Small intestine (tissue), 16 donors: ENCODE results near the gene SEPHS2. TPM values are rescaled to one million over a fixed set of nuclear protein-coding genes. Genes with fewer than 3 reads are reported as not detected.
A peak's percentile ranks its signal among the peaks of the same experiment; 100 is the strongest.

Source experiments
- DNase-seq, 2 donors: peaks; one replicate each; pipeline versions ENCODE4 v3.0.0 to v3.0.0-alpha.2; 2013
- FAIRE-seq: peaks from 2 replicates; lab custom pipeline; 2012; peaks lifted over from hg19 to GRCh38; lab: Jason Lieb, UNC
- H3K27ac ChIP-seq, 3 donors: one replicate each; pipeline ENCODE4 v1.5.1; 2013; ENCODE audit warnings: low read length in 2 of 3, mild to moderate bottlenecking in 2 of 3, control low read depth in 1 of 3, inconsistent platforms in 1 of 3, low read depth in 1 of 3, moderate library complexity in 1 of 3
- H3K27me3 ChIP-seq, 3 donors: one replicate each; pipeline ENCODE4 v1.6.1; 2013; ENCODE audit warnings: low read length in 3 of 3, inconsistent platforms in 1 of 3; ENCODE audit not compliant: control insufficient read depth in 3 of 3, insufficient read depth in 3 of 3
- H3K36me3 ChIP-seq, 3 donors: one replicate each; pipeline ENCODE4 v1.6.1; 2013; ENCODE audit warnings: low read length in 3 of 3, inconsistent platforms in 1 of 3, low read depth in 1 of 3, mild to moderate bottlenecking in 1 of 3, moderate library complexity in 1 of 3; ENCODE audit not compliant: control insufficient read depth in 3 of 3, insufficient read depth in 2 of 3
- H3K4me1 ChIP-seq, 3 donors: one replicate each; pipeline ENCODE4 v1.6.1; 2013; ENCODE audit warnings: low read length in 2 of 3, inconsistent platforms in 1 of 3, low read depth in 1 of 3, mild to moderate bottlenecking in 1 of 3, moderate library complexity in 1 of 3; ENCODE audit not compliant: control insufficient read depth in 3 of 3, insufficient read depth in 2 of 3
- H3K4me3 ChIP-seq, 3 donors: one replicate each; pipeline ENCODE4 v1.5.1; 2013; ENCODE audit warnings: low read length in 3 of 3, control low read depth in 1 of 3, inconsistent platforms in 1 of 3, low read depth in 1 of 3, mild to moderate bottlenecking in 1 of 3, moderate library complexity in 1 of 3
- H3K9me3 ChIP-seq, 2 donors: one replicate each; pipeline ENCODE4 v1.6.1; 2013; ENCODE audit warnings: low read depth in 1 of 2, low read length in 1 of 2; ENCODE audit not compliant: control insufficient read depth in 2 of 2, insufficient read depth in 1 of 2
- WGBS, 3 donors: extraction: QIAGEN DNeasy Blood & Tissue Kit; methylation state at CpG; one replicate each; pipeline ENCODE4 v1.1.7; 2013; 5-methylcytosine and 5-hydroxymethylcytosine counted together
- long read RNA-seq, 10 donors: transcript quantifications; one replicate each; lab custom pipeline, GENCODE V29; 2026
- polyA plus RNA-seq, 4 donors: library from polyadenylated mRNA; stranded (reverse) in 3 of 4; unstranded in 1 of 4; fragments of 200-250 nt in 3 of 4; fragments of 120-200 nt in 1 of 4; gene quantifications; one replicate each; pipeline versions ENCODE4 v1.2.1 to v1.2.3, GENCODE V29; 2013
- donor health status: healthy with polysubstance abuse.
- donor health status: control.
- donor health status: control.
- donor health status: Bipolar disorder and iron deficiency.
- donor health status: healthy.

The SEPHS2 gene
- 100 to 1,000 TPM in 3 of 4 donors, 10 to 100 TPM in 1; 76.9 to 349 (median 175) TPM for polyA plus RNA-seq
- long read RNA-seq, donor 1 = 0 reads
- long read RNA-seq, donor 2, transcript SEPHS2-201 (1 exons, 2,551 nt) = major isoform, 39 of 39 reads
- long read RNA-seq, donor 2, partial matches to known transcripts = 0 of 39 reads
- long read RNA-seq, donor 2, other reads (novel, unspliced or antisense) = 0 of 39 reads
- long read RNA-seq, donor 3, transcript SEPHS2-201 (1 exons, 2,551 nt) = major isoform, 82 of 82 reads
- long read RNA-seq, donor 3, partial matches to known transcripts = 0 of 82 reads
- long read RNA-seq, donor 3, other reads (novel, unspliced or antisense) = 0 of 82 reads
- long read RNA-seq, donor 4, partial matches to known transcripts = 0 of 3 reads
- long read RNA-seq, donor 4, other reads (novel, unspliced or antisense) = 0 of 3 reads
- long read RNA-seq, donor 5, transcript SEPHS2-201 (1 exons, 2,551 nt) = major isoform, 49 of 49 reads
- long read RNA-seq, donor 5, partial matches to known transcripts = 0 of 49 reads
- long read RNA-seq, donor 5, other reads (novel, unspliced or antisense) = 0 of 49 reads
- long read RNA-seq, donor 6, transcript SEPHS2-201 (1 exons, 2,551 nt) = major isoform, 85 of 85 reads
- long read RNA-seq, donor 6, partial matches to known transcripts = 0 of 85 reads
- long read RNA-seq, donor 6, other reads (novel, unspliced or antisense) = 0 of 85 reads
- long read RNA-seq, donor 7, transcript SEPHS2-201 (1 exons, 2,551 nt) = major isoform, 32 of 32 reads
- long read RNA-seq, donor 7, partial matches to known transcripts = 0 of 32 reads
- long read RNA-seq, donor 7, other reads (novel, unspliced or antisense) = 0 of 32 reads
- long read RNA-seq, donor 8 = 0 reads
- long read RNA-seq, donor 9, transcript SEPHS2-201 (1 exons, 2,551 nt) = major isoform, 30 of 30 reads
- long read RNA-seq, donor 9, partial matches to known transcripts = 0 of 30 reads
- long read RNA-seq, donor 9, other reads (novel, unspliced or antisense) = 0 of 30 reads
- long read RNA-seq, donor 10, transcript SEPHS2-201 (1 exons, 2,551 nt) = major isoform, 92 of 92 reads
- long read RNA-seq, donor 10, partial matches to known transcripts = 0 of 92 reads
- long read RNA-seq, donor 10, other reads (novel, unspliced or antisense) = 0 of 92 reads

DNA sequence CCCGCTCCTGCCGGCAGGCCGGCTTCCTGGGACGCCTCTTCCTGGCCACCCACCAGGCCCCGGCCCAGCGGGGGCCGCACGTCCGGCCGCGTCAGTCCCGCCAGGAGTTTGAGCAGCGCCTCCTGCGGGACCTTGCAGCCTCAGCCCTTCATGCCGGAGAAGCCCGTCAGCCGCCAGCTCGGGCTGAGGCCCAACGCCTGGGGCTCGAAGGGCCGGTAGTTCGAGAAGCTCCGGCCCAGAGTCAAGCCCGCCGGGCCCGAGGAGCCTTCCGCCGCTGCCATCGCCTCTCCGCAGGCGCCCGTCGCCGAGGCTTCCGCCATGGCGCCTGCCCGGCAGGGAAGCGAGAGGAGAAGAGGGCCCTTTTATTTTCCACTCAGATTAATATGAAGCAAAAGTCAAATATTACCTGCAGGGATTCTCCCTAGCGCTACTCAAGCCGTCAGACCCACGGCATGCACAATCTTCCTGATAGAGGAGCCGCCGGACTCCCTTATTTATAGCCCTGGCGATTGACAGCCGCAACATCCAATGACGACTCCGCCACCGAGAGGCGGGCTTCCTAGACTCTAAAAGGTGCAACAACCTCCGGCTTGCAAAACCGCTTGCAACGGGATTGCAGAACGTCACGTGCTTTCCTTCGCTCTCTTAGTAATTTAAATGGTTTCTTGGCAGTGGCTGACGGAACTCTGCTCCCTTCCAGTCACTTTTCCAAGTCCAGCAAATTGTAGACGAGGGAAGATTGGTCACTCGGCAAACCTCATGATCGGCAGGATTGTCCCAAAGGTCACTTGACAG lies at the start of gene SEPHS2:
Gene SEPHS2, minus strand, starts transcription at position 467 of the 795 bp plus-strand sequence. Its CDS starts 147 bp downstream, at position 320.
- H3K4me1 ChIP-seq = peaks cover 0 to 48% (median 15%) of the 10 kb centered on the region in 3 donors
- 0 to 1% (median 0%) methylated on average over 41 to 59 of the region's 59 CpGs for WGBS, 3 donors
- peak; percentile 99 to 100 for DNase-seq
- peak within 1 kb of the TSS; percentile 57 to 88 (median 85) for H3K4me3 ChIP-seq
- no peak for FAIRE-seq
- H3K9me3 ChIP-seq = peaks cover 0 to 36% of the 10 kb centered on the region in 2 donors
- no peaks in the 10 kb centered on the region for H3K27me3 ChIP-seq
- peaks cover 0 to 21% (median 0%) of the 10 kb centered on the region in 3 donors for H3K36me3 ChIP-seq
- peak within 1 kb of the TSS; percentile 87 to 97 (median 89) for H3K27ac ChIP-seq

GRCh38 chr16:30494709-30495108 lies 49.0 kb upstream of the SEPHS2 start:
- H3K27ac ChIP-seq = no peak overlapping the region
- FAIRE-seq = no peak
- 62 to 81% (median 75%) methylated on average over 12 of the region's 12 CpGs for WGBS, 3 donors
- H3K4me3 ChIP-seq = no peak overlapping the region
- H3K4me1 ChIP-seq = no peaks in the 10 kb centered on the region
- no peaks in the 10 kb centered on the region for H3K9me3 ChIP-seq
- peaks cover 0 to 5% (median 0%) of the 10 kb centered on the region in 3 donors for H3K36me3 ChIP-seq
- H3K27me3 ChIP-seq = no peaks in the 10 kb centered on the region
- no peak for DNase-seq

DNA sequence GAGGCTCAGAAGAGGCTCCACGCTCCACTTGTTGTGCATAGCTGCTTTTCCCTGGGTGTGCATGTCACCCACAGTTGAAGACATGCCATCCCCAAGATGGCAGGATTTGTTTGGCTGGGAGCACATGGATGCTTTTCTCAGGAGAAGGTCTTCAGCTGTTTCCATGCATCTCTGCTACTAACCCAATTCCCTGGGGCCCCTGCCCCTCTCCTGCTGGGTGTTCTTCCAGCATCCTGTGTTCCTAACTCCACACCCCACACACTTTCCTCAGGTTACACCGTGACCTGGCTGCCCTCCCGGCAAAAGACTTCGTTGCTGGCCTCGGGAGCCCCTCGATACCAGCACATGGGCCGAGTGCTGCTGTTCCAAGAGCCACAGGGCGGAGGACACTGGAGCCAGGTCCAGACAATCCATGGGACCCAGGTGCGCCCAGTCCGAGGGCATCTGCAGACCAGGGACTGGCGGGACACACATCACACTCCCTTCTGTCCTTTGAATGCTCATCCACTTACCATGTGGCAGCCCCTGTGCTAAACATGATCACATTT lies 48.3 kb upstream of the SEPHS2 start:
- Histone ChIP-seq H3K4me3 (no peak overlapping the region), H3K27ac (no peak overlapping the region), H3K4me1 (no peaks in the 10 kb centered on the region), H3K27me3 (no peaks in the 10 kb centered on the region), H3K36me3 (peaks cover 0 to 4% (median 0%) of the 10 kb centered on the region in 3 donors), H3K9me3 (no peaks in the 10 kb centered on the region)
- 85 to 94% (median 90%) methylated on average over 11 of the region's 11 CpGs for WGBS, 3 donors
- FAIRE-seq = no peak
- DNase-seq = no peak

- H3K27me3 ChIP-seq = no peaks in the 10 kb centered on the region
- H3K36me3 ChIP-seq = peaks cover 0 to 3% (median 0%) of the 10 kb centered on the region in 3 donors
- H3K9me3 ChIP-seq = no peaks in the 10 kb centered on the region
- no peaks in the 10 kb centered on the region for H3K4me1 ChIP-seq
- DNase-seq (peak; percentile 24 to 48), FAIRE-seq (no peak)
- 47 to 78% (median 66%) methylated on average over 6 of the region's 6 CpGs for WGBS, 3 donors
- H3K4me3 ChIP-seq = no peak overlapping the region
- no peak overlapping the region for H3K27ac ChIP-seq
These were observed 46.2 kb upstream of the SEPHS2 start for GRCh38 chr16:30491744-30492308.

GRCh38 chr16:30491229-30491628 lies 45.6 kb upstream of the SEPHS2 start:
- Histone ChIP-seq H3K4me3 (no peak overlapping the region), H3K27ac (no peak overlapping the region), H3K27me3 (no peaks in the 10 kb centered on the region), H3K4me1 (no peaks in the 10 kb centered on the region), H3K9me3 (no peaks in the 10 kb centered on the region), H3K36me3 (peaks cover 0 to 3% (median 0%) of the 10 kb centered on the region in 3 donors)
- no peak for DNase-seq
- 83 to 90% (median 85%) methylated on average over 4 of the region's 4 CpGs for WGBS, 3 donors
- FAIRE-seq = no peak

- H3K27ac ChIP-seq = no peak overlapping the region
- peaks cover 0 to 8% (median 0%) of the 10 kb centered on the region in 3 donors for H3K36me3 ChIP-seq
- WGBS, 3 donors = 90 to 97% (median 94%) methylated on average over 5 to 6 of the region's 6 CpGs
- H3K9me3 ChIP-seq = no peaks in the 10 kb centered on the region
- H3K4me3 ChIP-seq = no peak overlapping the region
- DNase-seq (no peak), FAIRE-seq (no peak)
- H3K4me1 ChIP-seq = no peaks in the 10 kb centered on the region
- no peaks in the 10 kb centered on the region for H3K27me3 ChIP-seq
These were observed 44.5 kb upstream of the SEPHS2 start for GRCh38 chr16:30490210-30490609.

GRCh38 chr16:30488764-30489605 lies 43.3 kb upstream of the SEPHS2 start:
- DNase-seq (no peak), FAIRE-seq (no peak)
- 71 to 84% (median 82%) methylated on average over 11 of the region's 11 CpGs for WGBS, 3 donors
- no peaks in the 10 kb centered on the region for H3K27me3 ChIP-seq
- no peaks in the 10 kb centered on the region for H3K9me3 ChIP-seq
- H3K4me1 ChIP-seq = no peaks in the 10 kb centered on the region
- no peak overlapping the region for H3K4me3 ChIP-seq
- peaks cover 0 to 8% (median under 1%) of the 10 kb centered on the region in 3 donors for H3K36me3 ChIP-seq
- H3K27ac ChIP-seq = no peak overlapping the region
